CD14-positive monocyte (primary cell): ENCODE data around the gene TFPI. TPM values are rescaled to one million over a fixed set of nuclear protein-coding genes. Genes with fewer than 3 reads are reported as not detected.

Source experiments
- DNase-seq, 3 donors: peaks; one replicate each; pipeline ENCODE4 v3.0.0-alpha.2; 2011 to 2022
- H2AFZ ChIP-seq: 2 replicates; pipeline ENCODE4 v1.6.0; 2012; ENCODE audit warnings: mild to moderate bottlenecking, low read depth, low read length, inconsistent platforms; ENCODE audit not compliant: insufficient read depth, poor library complexity, severe bottlenecking
- H3K27ac ChIP-seq, 2 donors: 1 replicate in 1 of 2; 2 replicates in 1 of 2; pipeline ENCODE4 v1.5.1; 2012 to 2013; ENCODE audit warnings: low read length in 2 of 2, control low read depth in 1 of 2, inconsistent platforms in 1 of 2, low read depth in 1 of 2, mild to moderate bottlenecking in 1 of 2
- H3K27me3 ChIP-seq, 2 donors: one replicate each; pipeline versions ENCODE4 v1.6.0 to v1.6.1; 2011 to 2013; ENCODE audit warnings: low read length in 2 of 2; ENCODE audit not compliant: control insufficient read depth in 2 of 2, insufficient read depth in 2 of 2
- H3K36me3 ChIP-seq, 2 donors: replicated peaks in 1 of 2; 1 replicate in 1 of 2; 2 replicates in 1 of 2; pipeline versions ENCODE4 v1.5.1 to v1.6.1; 2012 to 2013; ENCODE audit warnings: low read length in 2 of 2, control low read depth in 1 of 2, inconsistent platforms in 1 of 2, mild to moderate bottlenecking in 1 of 2; ENCODE audit not compliant: insufficient read depth in 2 of 2, control insufficient read depth in 1 of 2
- H3K4me1 ChIP-seq, 2 donors: 1 replicate in 1 of 2; 2 replicates in 1 of 2; pipeline versions ENCODE4 v1.5.1 to v1.6.1; 2012 to 2013; ENCODE audit warnings: low read length in 2 of 2, control low read depth in 1 of 2, inconsistent platforms in 1 of 2, mild to moderate bottlenecking in 1 of 2, moderate library complexity in 1 of 2; ENCODE audit not compliant: insufficient read depth in 2 of 2, control insufficient read depth in 1 of 2
- H3K4me2 ChIP-seq: replicated peaks from 2 replicates; pipeline ENCODE3; 2012; ENCODE audit warnings: low read length, moderate library complexity, mild to moderate bottlenecking; ENCODE audit not compliant: poor library complexity, severe bottlenecking; ENCODE audit errors: extremely low read depth
- H3K4me3 ChIP-seq, 3 experiments: fragments of 200-600 bp in 1 of 3; sonication (generic) in 1 of 3; replicated peaks in 1 of 3; 1 replicate in 2 of 3; 2 replicates in 1 of 3; pipeline ENCODE4 v1.5.1; 2011 to 2013; ENCODE audit warnings: low read length in 3 of 3, mild to moderate bottlenecking in 3 of 3, control low read depth in 2 of 3, low read depth in 2 of 3, inconsistent platforms in 1 of 3, moderate library complexity in 1 of 3
- H3K79me2 ChIP-seq: 2 replicates; pipeline ENCODE4 v1.6.0; 2012; ENCODE audit warnings: mild to moderate bottlenecking, control low read depth, inconsistent platforms, low read length, moderate library complexity; ENCODE audit not compliant: insufficient read depth
- H3K9ac ChIP-seq: 2 replicates; pipeline ENCODE4 v1.6.0; 2017; ENCODE audit warnings: low read length, mild to moderate bottlenecking; ENCODE audit not compliant: insufficient read depth, poor library complexity, severe bottlenecking
- H3K9me3 ChIP-seq, 2 donors: replicated peaks in 1 of 2; 1 replicate in 1 of 2; 2 replicates in 1 of 2; pipeline versions ENCODE4 v1.5.1 to v1.6.1; 2012 to 2013; ENCODE audit warnings: low read length in 2 of 2, control low read depth in 1 of 2; ENCODE audit not compliant: control insufficient read depth in 1 of 2, insufficient read depth in 1 of 2
- H4K20me1 ChIP-seq: 2 replicates; pipeline ENCODE4 v1.6.0; 2012; ENCODE audit warnings: mild to moderate bottlenecking, low read length, control low read depth, moderate library complexity; ENCODE audit not compliant: insufficient read depth
- H3K27ac Mint-ChIP-seq, 7 donors: one replicate each; pipeline ENCODE4 v1.8.0; 2020; ENCODE audit warnings: mild to moderate bottlenecking in 7 of 7, mixed read lengths in 7 of 7, moderate library complexity in 6 of 7, inconsistent platforms in 2 of 7
- H3K27me3 Mint-ChIP-seq, 3 donors: one replicate each; pipeline ENCODE4 v1.8.0; 2021 to 2022; ENCODE audit warnings: low read depth in 3 of 3, mild to moderate bottlenecking in 3 of 3, mixed read lengths in 3 of 3, moderate library complexity in 3 of 3, inconsistent platforms in 1 of 3
- H3K36me3 Mint-ChIP-seq, 2 donors: one replicate each; pipeline ENCODE4 v1.8.0; 2020; ENCODE audit warnings: mixed read lengths in 2 of 2, inconsistent platforms in 1 of 2, mild to moderate bottlenecking in 1 of 2
- H3K4me1 Mint-ChIP-seq: one replicate; pipeline ENCODE4 v1.8.0; 2020; ENCODE audit warnings: mild to moderate bottlenecking, mixed read lengths
- H3K4me3 Mint-ChIP-seq, 2 donors: one replicate each; pipeline ENCODE4 v1.8.0; 2020; ENCODE audit warnings: mild to moderate bottlenecking in 2 of 2, mixed read lengths in 2 of 2, moderate library complexity in 1 of 2
- H3K9me3 Mint-ChIP-seq, 7 donors: one replicate each; pipeline ENCODE4 v1.8.0; 2020 to 2022; ENCODE audit warnings: mixed read lengths in 7 of 7, mild to moderate bottlenecking in 6 of 7, moderate library complexity in 6 of 7, inconsistent platforms in 2 of 7
- CTCF ChIP-seq: fragments of 200-600 bp; IDR thresholded peaks from one replicate; pipeline ENCODE4 v1.8.0; 2022; ENCODE audit warnings: antibody characterized with exemption, mild to moderate bottlenecking
- WGBS: methylation state at CpG from one replicate; pipeline ENCODE4 v1.1.5; 2013; ENCODE audit warnings: missing lambda C conversion rate; ENCODE audit not compliant: insufficient coverage; 5-methylcytosine and 5-hydroxymethylcytosine counted together
- intact Hi-C, 2 donors: fragments of 100-400 bp; cut with micrococcal nuclease; formaldehyde crosslinking; loops; one replicate each; pipeline versions ENCODE4 v1.15.0 to v1.15.1; 2023
- polyA plus RNA-seq, 3 donors: library from polyadenylated mRNA; depleted of rRNA in 1 of 3; unstranded in 2 of 3; stranded (reverse) in 1 of 3; fragments of 300-500 nt in 2 of 3; fragments of >200 nt in 1 of 3; fragmentation: Illumina TruSeq in 2 of 3; gene quantifications; 1 replicate in 2 of 3; 2 replicates in 1 of 3; pipeline ENCODE4 v1.2.3, GENCODE V29; 2012 to 2021

TFPI gene
- polyA plus RNA-seq, 3 donors: 0.46 TPM; not detected in 2

GRCh38 chr2:187549951-187550555 lies 4.2 kb downstream of the TFPI start:
- Histone ChIP-seq H3K9me3 (no peaks in the 10 kb centered on the region), H3K79me2 (no peaks in the 10 kb centered on the region), H3K4me3 (no peak overlapping the region), H3K27ac (no peak overlapping the region), H2AFZ (no peak overlapping the region), H3K4me1 (peaks cover 2 to 8% of the 10 kb centered on the region in 2 donors), H4K20me1 (no peaks in the 10 kb centered on the region), H3K4me2 (no peak overlapping the region), H3K36me3 (no peaks in the 10 kb centered on the region), H3K9ac (no peak overlapping the region), H3K27me3 (no peaks in the 10 kb centered on the region)
- intact Hi-C loops: no loop called here
- Mint-ChIP-seq H3K27ac (peak overlapping the region in 1 of 7 donors; percentile 11), H3K27me3 (no peaks in the 10 kb centered on the region), H3K4me1 (peaks cover 20% of the 10 kb centered on the region), H3K4me3 (no peak overlapping the region), H3K9me3 (no peaks in the 10 kb centered on the region), H3K36me3 (no peaks in the 10 kb centered on the region)
- no peak for DNase-seq
- WGBS: 86% methylated on average over 1 of the region's 3 CpGs
- TF ChIP-seq CTCF: no peak

- no peak overlapping the region for H3K9ac ChIP-seq
- H3K79me2 ChIP-seq: no peaks in the 10 kb centered on the region
- Mint-ChIP-seq H3K9me3 (no peaks in the 10 kb centered on the region), H3K4me3 (no peak overlapping the region), H3K27me3 (no peaks in the 10 kb centered on the region), H3K27ac (no peak overlapping the region), H3K4me1 (peaks cover 17% of the 10 kb centered on the region), H3K36me3 (no peaks in the 10 kb centered on the region)
- H3K4me2 ChIP-seq: no peak overlapping the region
- H3K27me3 ChIP-seq: no peaks in the 10 kb centered on the region
- H3K4me1 ChIP-seq: peaks cover 2 to 6% of the 10 kb centered on the region in 2 donors
- DNase-seq: no peak
- TF ChIP-seq CTCF: no peak
- H2AFZ ChIP-seq: no peak overlapping the region
- H3K27ac ChIP-seq: no peak overlapping the region
- no peaks in the 10 kb centered on the region for H3K36me3 ChIP-seq
- intact Hi-C loops: no loop called here
- no peak overlapping the region for H3K4me3 ChIP-seq
- no peaks in the 10 kb centered on the region for H4K20me1 ChIP-seq
- no peaks in the 10 kb centered on the region for H3K9me3 ChIP-seq
These were observed 5.0 kb downstream of the TFPI start for GRCh38 chr2:187549193-187549592.
